Bronchus fibroblast of lung (primary cell): ENCODE results near the gene GALNT12. TPM values are rescaled to one million over a fixed set of nuclear protein-coding genes. Genes with fewer than 3 reads are reported as not detected.

Experiments
- total RNA-seq: library from RNA; depleted of rRNA; stranded (reverse); fragments of >200 nt; gene quantifications from 2 replicates; pipeline ENCODE4 v1.2.3, GENCODE V29; 2015

Gene GALNT12
- total RNA-seq: 5.5 TPM in 2 replicates

DNA sequence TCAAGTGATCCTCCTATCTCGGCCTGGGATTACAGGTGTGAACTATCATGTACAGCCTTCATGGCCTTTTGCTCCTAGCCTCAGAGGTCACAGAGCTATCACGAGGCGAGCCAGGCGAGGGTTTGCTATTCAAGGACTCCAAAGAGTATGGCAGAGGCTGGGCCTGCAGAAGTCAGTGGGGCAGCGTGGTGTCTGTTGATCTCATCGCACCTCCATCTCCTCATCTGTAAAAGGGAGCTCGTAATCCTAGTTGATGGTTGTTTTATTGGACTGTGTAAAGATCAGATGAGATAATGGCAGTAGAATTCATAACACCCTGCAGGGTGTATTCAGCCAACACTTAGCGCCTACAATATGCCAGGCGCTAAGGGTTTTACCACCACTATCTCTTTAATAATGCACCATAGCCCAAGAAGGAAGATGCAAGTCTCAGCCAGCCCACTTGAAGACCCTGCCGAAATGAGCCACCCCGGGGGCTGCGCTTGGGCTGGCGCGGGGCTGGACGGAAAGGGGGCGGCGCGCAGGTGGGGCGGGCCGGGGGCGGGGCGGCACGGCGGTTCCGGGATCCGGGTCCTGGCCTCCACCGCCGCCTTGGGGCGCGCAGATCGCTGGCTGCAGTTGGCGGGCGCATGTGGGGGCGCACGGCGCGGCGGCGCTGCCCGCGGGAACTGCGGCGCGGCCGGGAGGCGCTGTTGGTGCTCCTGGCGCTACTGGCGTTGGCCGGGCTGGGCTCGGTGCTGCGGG is at the start of gene GALNT12:
Gene GALNT12, plus strand, starts transcription at position 601 of the 744 bp plus-strand sequence. Its CDS starts 29 bp downstream, at position 630.

DNA sequence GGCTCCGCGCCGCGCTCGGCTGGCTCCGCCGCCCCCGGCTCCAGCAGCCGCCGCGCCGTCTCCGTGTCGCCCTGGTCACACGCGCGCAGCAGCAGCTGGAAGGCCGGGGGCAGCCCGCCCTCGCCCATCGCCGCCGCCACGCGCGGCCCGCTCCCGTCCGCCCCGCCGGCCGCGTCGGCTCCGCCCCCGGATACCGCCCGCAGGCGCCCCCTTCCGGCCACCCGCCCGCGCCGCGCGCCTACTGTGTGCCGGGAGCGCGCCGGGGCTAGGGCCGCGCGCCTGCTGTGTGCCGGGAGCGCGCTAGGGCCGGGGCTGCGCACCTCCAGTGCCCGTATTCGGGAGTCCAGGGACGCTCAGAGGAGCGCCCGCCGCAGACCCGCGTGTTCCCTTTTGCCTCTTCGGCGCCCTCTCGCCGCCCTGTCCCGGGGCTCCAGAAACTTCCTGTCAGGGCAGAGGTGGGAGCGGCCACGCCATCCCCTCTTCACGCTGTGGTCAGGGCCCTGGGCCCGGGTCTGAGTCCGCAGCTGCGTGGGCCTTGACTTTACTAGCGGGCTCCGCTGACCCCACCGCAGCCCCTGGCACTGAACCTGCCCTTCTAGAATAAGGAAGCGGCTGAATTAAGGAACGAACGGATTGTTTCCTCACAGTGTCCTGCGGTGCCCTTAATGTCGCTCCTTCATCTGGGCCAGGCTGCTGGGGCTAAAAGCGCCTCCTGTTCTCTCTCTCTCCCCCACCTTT is 10.9 kb upstream of the GALNT12 start, which contains the start of gene ANKS6:
Gene ANKS6, minus strand, starts transcription at position 192 of the 738 bp plus-strand sequence. Its CDS starts 64 bp downstream, at position 128.

Other genes with a start within 250 kb of the GALNT12 start
- 4.0 and 5.4 TPM in 2 replicates for gene GABBR2, start 98.7 kb upstream of the GALNT12 start, total RNA-seq
- gene ANKS6, start 11.1 kb upstream of the GALNT12 start, total RNA-seq: 19.5 and 21.4 TPM in 2 replicates
- gene COL15A1, start 136.2 kb downstream of the GALNT12 start, total RNA-seq: 2.2 and 2.4 TPM in 2 replicates